GM20000 (cell line): ENCODE measurements around the gene TSFM.

ENCODE experiments used
- DNase-seq: peaks from one replicate; pipeline ENCODE4 v3.0.0; 2012; ENCODE audit warnings: low spot score
- TF ChIP-seq, protein P1 (sequence below): IDR thresholded peaks from 2 replicates; pipeline ENCODE4 v1.5.1; 2012; ENCODE audit warnings: mild to moderate bottlenecking, control low read depth; ENCODE audit errors: extremely low read depth, missing control alignments

The TSFM gene

DNA sequence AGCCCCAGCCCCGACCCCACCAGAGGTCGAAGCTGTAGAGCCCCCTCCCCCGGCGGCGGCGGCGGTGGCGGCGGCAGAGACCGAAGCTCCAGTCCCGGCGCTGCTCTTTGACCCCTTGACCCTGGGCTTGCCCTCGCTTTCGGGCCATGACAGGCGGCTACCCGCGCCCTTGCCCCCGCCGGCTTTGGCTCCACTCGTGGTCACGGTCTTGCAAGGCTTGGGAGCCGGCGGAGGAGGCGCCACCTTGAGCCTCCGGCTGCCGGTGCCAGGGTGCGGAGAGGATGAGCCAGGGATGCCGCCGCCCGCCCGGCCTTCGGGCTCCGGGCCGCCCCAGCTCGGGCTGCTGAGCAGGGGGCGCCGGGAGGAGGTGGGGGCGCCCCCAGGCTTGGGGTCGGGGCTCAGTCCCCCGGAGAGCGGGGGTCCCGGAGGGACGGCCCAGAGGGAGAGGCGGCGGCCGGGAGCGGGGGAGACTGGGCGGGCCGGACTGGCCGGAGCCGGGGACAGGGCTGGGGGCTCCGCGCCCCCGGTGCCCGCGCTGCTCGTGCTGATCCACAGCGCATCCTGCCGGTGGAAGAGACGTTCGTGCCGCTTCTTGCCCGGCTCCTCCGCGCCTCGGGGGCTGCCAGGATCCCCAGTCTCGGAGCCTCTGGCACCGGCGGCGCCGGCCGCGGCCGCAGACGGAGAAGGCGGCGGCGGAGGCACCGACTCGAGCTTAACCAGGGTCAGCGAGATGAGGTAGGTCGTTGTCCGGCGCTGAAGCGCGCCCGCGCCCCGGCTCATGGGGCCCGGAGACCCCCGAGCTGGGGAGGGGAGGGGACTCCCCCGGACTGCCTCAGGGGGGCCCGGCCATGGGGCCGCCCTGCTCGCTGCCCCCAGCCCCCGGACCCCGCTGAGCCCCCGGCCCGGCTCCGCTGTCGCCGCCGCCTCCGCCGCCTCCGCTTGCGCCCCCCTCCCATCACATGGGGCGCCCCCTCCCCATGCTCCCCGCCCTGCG, 44.8 kb upstream of the TSFM start:
- peak; percentile 26 for DNase-seq
- TF ChIP-seq, protein P1, sequence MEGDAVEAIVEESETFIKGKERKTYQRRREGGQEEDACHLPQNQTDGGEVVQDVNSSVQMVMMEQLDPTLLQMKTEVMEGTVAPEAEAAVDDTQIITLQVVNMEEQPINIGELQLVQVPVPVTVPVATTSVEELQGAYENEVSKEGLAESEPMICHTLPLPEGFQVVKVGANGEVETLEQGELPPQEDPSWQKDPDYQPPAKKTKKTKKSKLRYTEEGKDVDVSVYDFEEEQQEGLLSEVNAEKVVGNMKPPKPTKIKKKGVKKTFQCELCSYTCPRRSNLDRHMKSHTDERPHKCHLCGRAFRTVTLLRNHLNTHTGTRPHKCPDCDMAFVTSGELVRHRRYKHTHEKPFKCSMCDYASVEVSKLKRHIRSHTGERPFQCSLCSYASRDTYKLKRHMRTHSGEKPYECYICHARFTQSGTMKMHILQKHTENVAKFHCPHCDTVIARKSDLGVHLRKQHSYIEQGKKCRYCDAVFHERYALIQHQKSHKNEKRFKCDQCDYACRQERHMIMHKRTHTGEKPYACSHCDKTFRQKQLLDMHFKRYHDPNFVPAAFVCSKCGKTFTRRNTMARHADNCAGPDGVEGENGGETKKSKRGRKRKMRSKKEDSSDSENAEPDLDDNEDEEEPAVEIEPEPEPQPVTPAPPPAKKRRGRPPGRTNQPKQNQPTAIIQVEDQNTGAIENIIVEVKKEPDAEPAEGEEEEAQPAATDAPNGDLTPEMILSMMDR = no peak

DNA sequence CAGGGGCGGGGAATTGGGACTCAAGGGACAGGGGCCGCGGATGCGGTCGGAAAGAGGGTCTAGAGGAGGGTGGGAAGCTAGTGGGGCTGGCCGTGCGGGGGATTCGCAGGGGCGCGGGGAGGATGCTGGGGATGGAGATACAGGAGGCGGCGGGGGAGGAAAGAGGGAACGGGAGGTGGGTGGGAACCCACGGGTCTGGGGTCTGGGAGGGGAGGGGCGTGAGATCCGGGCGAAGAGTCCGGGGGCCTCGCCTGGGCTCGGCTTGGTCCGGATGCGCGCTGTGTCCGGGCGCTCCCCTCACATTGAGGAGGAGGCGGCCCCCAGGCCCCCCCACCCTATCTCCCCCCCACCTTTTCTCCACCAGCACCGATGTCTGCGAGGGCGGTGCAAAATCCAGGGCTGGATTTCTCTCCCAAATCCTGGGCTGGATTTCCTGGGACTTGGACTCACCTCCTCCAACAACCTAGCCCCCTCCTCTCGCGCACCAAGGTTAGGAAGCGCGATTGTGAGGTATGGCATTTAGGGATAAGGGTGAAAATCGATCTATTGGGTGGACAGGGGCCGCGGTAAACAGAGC, 43.8 kb upstream of the TSFM start, which contains the start of gene AGAP2:
TSS of gene AGAP2 (minus strand) at position 82 of the 577 bp plus-strand sequence. CDS start 496 bp downstream, outside the sequence.
- TF ChIP-seq, protein P1 = no peak
- DNase-seq = no peak

DNA sequence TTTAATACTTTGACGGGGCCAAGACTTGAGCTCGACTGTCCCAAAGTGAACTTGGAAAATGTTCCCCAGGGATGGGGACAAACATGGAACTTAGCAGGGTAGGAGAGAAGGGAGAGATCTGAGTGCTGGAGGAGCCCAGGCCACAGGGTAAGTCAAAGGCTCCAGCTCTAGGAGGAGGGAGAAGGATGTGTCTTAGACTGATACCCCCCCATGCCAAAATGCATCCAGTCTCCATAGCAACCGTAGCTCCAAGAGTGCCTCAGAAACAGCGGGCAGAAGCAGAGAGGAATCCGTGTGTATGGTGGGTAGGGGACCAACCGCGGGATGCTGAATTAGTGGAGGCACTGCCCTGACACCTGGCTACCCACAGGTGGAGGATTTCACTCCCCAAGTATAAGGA, 43.2 kb upstream of the TSFM start:
- no peak for DNase-seq
- TF ChIP-seq, protein P1 = no peak

DNA sequence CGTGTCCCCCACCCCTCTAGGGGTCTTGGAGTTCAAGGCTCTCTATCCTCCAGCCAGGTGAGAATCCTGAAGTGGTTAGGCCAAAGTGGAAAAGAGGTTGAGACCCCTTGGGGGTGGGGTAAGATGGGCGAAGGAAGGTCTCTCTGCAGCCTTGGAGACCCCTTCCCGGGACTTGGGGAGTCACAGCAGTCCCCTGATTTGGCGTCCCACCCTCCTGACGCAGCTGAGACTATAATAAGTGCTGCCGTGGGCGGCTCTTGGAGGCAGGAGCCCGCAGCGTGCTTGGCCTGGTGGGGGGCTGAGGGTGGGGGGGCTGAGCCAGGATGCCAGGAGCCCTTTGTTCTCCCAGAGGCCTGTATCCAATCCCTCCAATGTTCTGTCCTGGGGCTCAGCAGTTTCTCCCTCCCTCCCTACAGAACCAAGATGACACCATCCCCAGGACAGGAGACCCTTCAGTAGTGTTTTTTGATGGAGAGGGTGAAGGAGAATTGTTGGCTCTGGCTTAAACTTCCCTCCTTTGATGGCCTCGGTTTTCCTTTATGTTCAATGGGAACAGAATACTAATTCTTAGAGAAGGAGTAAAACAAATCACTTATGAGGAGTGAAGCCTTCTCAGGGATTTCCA, 42.6 kb upstream of the TSFM start:
- TF ChIP-seq, protein P1 = no peak
- DNase-seq = no peak

DNA sequence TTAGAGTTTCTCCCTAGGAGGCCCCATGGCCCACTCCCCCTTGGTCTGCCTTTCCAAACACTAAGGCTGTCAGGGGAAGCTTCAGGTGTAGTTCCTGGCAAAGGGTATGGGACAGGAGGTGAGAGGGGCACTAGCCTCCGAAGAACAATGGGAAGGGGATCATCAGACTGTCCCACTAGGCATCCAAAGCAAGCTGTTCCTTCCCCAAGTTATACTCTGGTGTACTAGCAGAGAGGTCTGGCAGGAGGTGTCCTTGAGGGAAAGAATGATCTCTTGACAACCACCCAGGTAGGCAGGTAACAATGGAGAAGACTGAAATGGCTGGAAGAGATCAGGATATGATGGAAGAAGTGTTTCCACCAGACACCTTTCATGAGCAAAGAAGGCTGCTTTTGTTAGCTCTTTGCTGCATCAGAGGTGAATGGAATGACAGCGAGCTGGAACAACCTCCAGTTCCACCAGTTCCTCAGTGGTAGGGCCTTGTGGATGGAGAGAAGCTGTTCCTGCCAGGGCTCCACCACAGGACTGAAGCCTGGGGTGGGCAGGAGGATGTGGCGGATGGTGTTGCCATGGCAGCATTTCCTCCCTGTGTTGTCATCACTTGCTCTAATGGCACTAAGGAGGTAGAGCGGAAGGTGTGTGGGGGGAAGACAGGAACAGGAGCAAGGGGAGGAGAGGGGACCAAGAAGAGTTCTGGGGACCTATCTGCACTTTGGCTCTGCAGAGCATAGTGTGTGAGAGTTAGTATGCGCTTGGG, 41.8 kb upstream of the TSFM start:
- peak; percentile 83 for DNase-seq
- TF ChIP-seq, protein P1 = no peak

DNA sequence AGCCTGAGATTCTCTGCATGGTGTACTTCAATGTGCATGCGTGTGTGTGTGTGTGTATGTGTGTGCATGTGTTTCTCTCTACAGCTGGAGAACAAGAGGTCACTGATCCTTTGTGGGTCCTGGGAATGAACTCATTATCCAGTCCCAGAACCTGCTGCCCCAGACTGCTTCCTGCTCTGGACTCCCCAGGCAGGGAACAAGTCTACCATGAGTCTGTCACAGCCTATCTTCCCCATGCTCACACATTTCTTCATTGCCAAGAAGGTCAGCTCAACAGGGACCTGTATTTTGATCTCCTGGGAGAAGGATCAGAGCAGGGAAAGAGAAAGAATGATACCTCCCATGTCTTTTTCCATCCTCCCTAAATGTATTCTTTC, 41.2 kb upstream of the TSFM start:
- DNase-seq = no peak
- TF ChIP-seq, protein P1 = no peak
